Fibroblast of pulmonary artery (primary cell): ENCODE data around the gene EEF2.
"Not testable (repeated sequence)": the region's sequence is repeated elsewhere in the genome, so short reads cannot be mapped to it uniquely, and the experiment has no call there.

Experiments
- DNase-seq: peaks from one replicate; pipeline ENCODE4 v3.0.0-alpha.2; 2010; ENCODE audit warnings: low read depth
- H3K4me3 ChIP-seq: replicated peaks from 2 replicates; pipeline ENCODE4 v1.5.1; 2011; ENCODE audit warnings: low read depth, mild to moderate bottlenecking, control low read depth, low read length, moderate library complexity
- TF ChIP-seq, protein P1 (sequence below): IDR thresholded peaks from 2 replicates; pipeline ENCODE4 v1.5.1; 2011; ENCODE audit warnings: mild to moderate bottlenecking, control low read depth, low read length, inconsistent platforms; ENCODE audit errors: missing control alignments

The EEF2 gene

DNA sequence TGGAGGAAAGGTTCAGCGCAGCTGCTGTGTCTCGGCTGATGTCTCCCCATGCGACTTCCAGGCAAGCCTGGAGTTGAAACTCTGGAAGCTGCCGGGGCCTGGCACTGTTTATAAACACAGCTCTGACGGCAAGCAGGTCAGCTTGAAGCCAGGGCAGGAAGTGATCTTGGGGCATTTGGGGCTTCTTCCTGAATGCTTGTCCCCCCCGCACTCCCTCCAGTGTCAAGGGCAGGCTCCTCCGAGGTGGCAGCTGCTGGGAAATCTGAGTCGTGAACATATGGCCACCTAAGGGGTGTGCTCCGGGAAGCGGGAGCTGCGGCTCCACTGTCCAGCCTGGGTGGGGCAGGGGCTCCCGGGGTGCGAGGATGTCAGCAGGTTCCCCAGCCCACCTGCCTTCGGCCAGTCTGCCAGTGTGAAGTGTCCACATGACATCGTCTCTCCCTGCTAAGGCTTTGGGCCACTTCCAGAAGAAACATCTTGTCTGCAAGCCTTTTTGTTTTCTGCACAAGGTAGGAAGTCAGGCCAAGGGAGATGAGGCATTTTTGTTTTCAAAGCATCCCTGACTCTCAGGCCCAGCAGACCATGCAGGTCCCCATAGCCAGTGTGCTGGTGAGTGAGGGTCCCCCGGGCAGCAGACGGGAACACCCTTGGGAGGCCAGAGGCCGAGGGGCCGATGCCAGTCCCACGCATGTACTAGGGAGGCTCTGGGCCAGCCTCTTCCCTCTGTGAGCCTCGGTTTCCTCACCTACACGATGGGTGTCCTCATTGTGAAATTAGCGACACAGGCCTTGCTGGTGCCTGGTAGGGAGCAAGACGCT is 24.9 kb upstream of the EEF2 start:
- no peak for DNase-seq
- H3K4me3 ChIP-seq, result no peak overlapping the region
- TF ChIP-seq, protein P1, sequence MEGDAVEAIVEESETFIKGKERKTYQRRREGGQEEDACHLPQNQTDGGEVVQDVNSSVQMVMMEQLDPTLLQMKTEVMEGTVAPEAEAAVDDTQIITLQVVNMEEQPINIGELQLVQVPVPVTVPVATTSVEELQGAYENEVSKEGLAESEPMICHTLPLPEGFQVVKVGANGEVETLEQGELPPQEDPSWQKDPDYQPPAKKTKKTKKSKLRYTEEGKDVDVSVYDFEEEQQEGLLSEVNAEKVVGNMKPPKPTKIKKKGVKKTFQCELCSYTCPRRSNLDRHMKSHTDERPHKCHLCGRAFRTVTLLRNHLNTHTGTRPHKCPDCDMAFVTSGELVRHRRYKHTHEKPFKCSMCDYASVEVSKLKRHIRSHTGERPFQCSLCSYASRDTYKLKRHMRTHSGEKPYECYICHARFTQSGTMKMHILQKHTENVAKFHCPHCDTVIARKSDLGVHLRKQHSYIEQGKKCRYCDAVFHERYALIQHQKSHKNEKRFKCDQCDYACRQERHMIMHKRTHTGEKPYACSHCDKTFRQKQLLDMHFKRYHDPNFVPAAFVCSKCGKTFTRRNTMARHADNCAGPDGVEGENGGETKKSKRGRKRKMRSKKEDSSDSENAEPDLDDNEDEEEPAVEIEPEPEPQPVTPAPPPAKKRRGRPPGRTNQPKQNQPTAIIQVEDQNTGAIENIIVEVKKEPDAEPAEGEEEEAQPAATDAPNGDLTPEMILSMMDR, result no peak

DNA sequence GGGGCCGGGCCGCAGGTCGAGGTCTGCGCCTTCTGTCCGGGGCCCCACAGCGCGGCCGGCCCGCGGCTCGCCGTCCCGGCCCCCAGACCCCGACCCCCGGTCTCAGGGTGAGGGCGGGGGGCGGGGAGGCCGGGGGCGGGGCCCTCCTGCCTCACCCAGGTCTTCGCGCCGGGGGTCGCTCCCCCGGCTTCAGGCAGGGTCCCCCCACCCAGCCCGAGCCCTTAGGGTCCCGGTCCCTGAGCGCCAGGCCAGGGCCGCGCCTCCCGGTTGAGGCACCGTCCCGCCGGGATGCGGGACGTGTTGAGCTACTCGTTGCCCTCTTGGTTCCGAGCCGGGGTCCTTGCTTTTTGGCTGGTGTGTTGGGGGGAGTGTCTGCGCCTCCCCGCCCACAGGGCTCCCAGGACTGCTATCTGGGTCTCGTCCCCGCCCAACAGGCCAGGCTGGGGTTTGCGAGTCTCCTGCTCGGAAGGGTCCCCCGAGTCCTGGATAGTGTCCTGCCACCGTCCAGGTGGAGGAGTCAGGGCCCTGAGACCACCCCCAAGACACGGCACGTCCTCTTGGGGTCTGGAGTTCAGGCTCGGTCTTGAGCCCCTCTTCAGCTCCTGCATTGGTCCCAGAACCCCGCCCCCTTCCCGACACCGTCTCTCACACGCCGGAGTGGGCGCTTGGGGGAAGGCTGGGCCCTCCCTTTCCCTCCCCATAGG is 22.7 kb upstream of the EEF2 start:
- DNase-seq, result no peak
- H3K4me3 ChIP-seq, result peak overlapping the region; percentile 91
- TF ChIP-seq, protein P1, result no peak

DNA sequence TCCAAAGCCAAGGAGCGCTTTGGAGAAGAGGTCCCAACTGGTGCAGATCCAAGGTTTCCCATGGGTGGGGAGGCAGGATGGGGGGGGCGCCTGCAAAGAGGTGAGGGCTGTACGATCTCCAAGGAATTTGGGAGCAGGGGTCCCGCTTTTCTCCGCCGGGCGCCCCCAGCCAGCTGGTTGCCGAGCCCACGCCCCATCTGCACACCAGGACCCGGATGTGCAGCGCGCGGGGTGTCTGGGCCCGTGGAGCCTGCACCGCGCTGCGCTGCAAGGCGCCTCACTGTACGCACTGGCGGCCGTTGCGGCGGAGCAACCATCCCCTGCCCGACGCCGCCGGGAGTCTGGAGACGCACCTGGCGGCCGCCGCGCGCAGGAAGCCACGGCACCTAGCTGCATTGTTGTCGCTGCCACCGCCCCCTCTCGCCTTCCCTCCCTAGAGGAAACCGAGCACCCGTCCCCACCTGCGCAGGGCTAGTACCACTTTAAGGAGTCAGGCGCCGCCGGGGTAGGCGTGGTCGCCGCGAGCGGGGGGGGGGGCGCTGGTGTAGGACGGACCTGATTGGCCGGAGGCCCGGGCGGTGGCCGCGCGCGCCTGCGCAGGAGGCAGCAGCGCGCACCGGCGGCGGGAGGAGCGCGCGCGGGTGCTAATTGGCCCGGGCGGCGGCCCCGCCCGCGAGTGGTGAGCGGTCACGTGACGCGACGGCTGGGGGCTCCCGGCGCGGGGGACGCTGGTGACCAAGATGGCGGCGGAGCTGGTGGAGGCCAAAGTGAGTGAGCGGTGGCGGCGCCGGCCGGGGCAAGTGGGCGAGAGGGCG is 22.0 kb upstream of the EEF2 start, which contains the start of gene PIAS4:
Gene PIAS4, plus strand, starts transcription at position 716 of the 815 bp plus-strand sequence. Its CDS starts 25 bp downstream, at position 741.
- peak within 1 kb of the TSS; percentile 91 for H3K4me3 ChIP-seq
- TF ChIP-seq, protein P1, result no peak
- peak; percentile 93 for DNase-seq

DNA sequence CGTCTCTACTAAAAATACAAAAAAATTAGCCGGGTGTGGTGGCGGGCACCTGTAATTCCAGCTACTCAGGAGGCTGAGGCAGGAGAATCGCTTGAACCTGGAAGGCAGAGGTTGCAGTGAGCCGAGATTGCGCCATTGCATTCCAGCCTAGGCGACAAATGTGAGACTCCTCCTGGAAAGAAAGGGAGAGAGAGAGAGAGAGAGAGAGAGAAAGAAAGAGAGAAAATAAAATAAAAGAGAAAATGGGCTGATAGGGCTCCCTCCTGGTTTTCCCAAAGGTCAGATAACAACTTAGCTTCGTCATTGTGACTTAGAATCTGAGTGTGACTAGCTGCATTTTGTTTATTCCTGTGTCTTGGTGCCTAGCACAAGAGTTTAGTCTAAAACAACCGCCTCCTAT is 20.2 kb upstream of the EEF2 start:
- not testable (repeated sequence) for H3K4me3 ChIP-seq, DNase-seq

DNA sequence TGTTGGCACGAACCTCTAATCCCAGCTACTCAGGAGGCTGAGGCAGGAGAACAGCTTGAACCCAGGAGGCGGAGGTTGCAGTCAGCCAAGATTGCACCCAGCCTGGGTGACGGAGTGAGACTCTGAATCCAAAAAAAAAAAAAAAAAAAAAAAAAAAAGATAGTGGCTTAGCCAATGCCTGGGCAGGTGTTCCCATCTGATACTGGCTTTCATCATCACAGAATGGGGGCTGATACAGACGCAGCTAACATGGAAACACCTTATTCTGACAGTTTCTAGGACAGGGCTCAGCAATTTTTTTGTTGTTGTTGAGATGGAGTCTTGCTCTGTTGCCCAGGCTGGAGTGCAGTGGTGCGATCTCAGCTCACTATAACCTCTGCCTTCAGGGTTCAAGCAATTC is 15.5 kb upstream of the EEF2 start:
- not testable (repeated sequence) for H3K4me3 ChIP-seq, DNase-seq

DNA sequence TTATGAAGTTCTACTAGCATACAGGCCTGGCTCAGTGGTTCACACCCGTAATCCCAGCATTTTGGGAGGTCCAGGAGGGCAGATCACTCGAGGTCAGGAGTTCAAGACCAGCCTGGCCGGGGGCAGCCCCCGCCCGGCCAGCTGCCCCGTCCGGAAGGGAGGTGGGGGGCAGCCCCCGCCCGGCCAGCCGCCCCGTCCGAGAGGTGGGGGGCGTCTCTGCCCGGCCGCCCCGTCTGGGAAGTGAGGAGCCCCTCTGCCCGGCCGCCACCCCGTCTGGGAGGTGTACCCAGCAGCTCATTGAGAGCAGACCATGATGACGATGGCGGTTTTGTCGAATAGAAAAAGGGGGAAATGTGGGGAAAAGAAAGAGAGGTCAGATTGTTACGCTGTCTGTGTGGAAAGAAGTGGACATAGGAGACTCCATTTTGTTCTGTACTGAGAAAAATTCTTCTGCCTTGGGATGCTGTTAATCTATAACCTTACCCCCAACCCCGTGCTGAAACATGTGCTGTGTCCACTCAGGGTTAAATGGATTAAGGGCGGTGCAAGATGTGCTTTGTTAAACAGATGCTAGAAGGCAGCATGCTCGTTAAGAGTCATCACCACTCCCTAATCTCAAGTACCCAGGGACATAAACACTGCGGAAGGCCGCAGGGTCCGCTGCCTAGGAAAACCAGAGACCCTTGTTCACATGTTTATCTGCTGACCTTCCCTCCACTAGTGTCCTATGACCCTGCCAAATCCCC is 13.6 kb upstream of the EEF2 start:
- not testable (repeated sequence) for DNase-seq

DNA sequence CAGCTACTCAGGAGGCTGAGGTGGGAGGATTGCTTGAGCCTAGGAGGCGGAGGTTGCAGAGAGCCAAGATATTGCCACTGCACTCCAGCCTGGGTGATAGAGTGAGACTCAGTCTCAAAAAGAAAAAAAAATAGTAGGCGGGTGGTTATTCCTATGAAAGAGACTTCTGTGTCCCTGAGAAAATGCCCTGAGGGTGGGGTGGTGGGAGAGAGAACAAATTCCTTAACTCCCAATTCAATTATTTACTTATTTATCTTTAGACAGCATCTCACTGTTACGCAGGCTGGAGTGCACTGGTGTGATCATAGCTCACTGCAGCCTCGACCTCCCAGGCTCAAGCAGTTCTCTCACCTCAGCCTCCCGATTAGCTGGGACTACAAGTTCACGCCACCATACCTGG is 10.3 kb upstream of the EEF2 start:
- DNase-seq, result no peak
- no peak overlapping the region for H3K4me3 ChIP-seq
- TF ChIP-seq, protein P1, result no peak

More for the DNA sequence above, 13.6 kb upstream of the EEF2 start:
- H3K4me3 ChIP-seq, result not testable (repeated sequence)

DNA sequence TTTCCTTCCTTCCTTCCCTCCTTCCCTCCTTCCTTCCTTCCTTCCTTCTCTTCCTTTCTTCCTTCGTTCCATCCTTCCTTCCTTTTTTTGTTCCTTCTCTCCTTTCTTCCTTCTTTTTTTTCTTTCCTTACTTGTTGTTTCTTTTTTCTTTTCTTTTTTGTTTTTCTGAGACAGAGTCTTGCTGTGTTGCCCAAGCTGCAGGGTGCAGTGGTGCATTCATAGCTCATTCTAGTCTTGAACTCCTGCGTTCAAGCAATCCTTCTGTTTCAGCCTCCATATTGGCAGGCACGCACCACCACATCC is 5.5 kb upstream of the EEF2 start:
- no peak for DNase-seq
- TF ChIP-seq, protein P1, result no peak
- H3K4me3 ChIP-seq, result no peak overlapping the region
